Transverse colon (tissue), 4 donors: ENCODE results near the gene DCP1A. TPM values are rescaled to one million over a fixed set of nuclear protein-coding genes. Genes with fewer than 3 reads are reported as not detected.
A peak's percentile ranks its signal among the peaks of the same experiment; 100 is the strongest.
"Not testable (repeated sequence)": the region's sequence is repeated elsewhere in the genome, so short reads cannot be mapped to it uniquely, and the experiment has no call there.

Experiments used
- DNase-seq: peaks from one replicate; pipeline ENCODE4 v3.0.0-alpha.2; 2019
- H3K27ac ChIP-seq, 4 donors: fragments of 200-600 bp; sonication (generic); 2 replicates each; pipeline ENCODE4 v1.5.1; 2016 to 2018; ENCODE audit warnings: inconsistent platforms in 4 of 4
- H3K27me3 ChIP-seq: fragments of 200-600 bp; sonication (generic); 2 replicates; pipeline ENCODE4 v1.5.1; 2017; ENCODE audit warnings: inconsistent platforms
- H3K36me3 ChIP-seq, 4 donors: fragments of 200-600 bp; sonication (generic); 2 replicates each; pipeline ENCODE4 v1.5.1; 2017 to 2019; ENCODE audit warnings: inconsistent platforms in 4 of 4
- H3K4me1 ChIP-seq, 4 donors: fragments of 200-600 bp; sonication (generic); 2 replicates each; pipeline ENCODE4 v1.5.1; 2017 to 2020; ENCODE audit warnings: inconsistent platforms in 4 of 4
- H3K4me3 ChIP-seq, 4 donors: fragments of 200-600 bp; sonication (generic); 1 replicate in 1 of 4; 2 replicates in 3 of 4; pipeline versions ENCODE4 v1.5.1 to v1.6.1; 2017 to 2019; ENCODE audit warnings: inconsistent platforms in 4 of 4
- H3K9me3 ChIP-seq, 2 donors: fragments of 200-600 bp; sonication (generic); 2 replicates each; pipeline ENCODE4 v1.5.1; 2017 to 2019; ENCODE audit warnings: inconsistent platforms in 2 of 2
- EP300 ChIP-seq: sonication (generic); formaldehyde crosslinking; IDR thresholded peaks from one replicate; pipeline ENCODE4 v1.6.1; 2017; ENCODE audit warnings: antibody characterized with exemption, low read depth
- POLR2A ChIP-seq: fragments of 450-650 bp; IDR thresholded peaks from one replicate; pipeline ENCODE4 v1.6.1; 2016; ENCODE audit warnings: antibody characterized with exemption, mild to moderate bottlenecking, moderate library complexity
- POLR2AphosphoS5 ChIP-seq, 3 donors: sonication (generic); formaldehyde crosslinking; IDR thresholded peaks; one replicate each; pipeline ENCODE4 v1.6.1; 2016; ENCODE audit warnings: antibody characterized with exemption in 3 of 3
- WGBS, 2 donors: methylation state at CpG; one replicate each; pipeline ENCODE4 v1.1.5; 2018; ENCODE audit warnings: low coverage in 1 of 2; 5-methylcytosine and 5-hydroxymethylcytosine counted together
- in situ Hi-C, 4 donors: fragments of 200-750 bp; cut with MboI; loops; one replicate each; pipeline versions ENCODE4 v1.15.0 to v1.15.1; 2017; ENCODE audit warnings: low sequenced_read_pairs in 3 of 4, low pct_ligation_motif_present in 1 of 4, low pct_unique_long_range_greater_than_20kb in 1 of 4
- intact Hi-C: fragments of 100-400 bp; cut with DNase I; formaldehyde crosslinking; loops from one replicate; pipeline ENCODE4 v1.15.1; 2023; ENCODE audit warnings: low total_unique reads
- total RNA-seq, 4 donors: library from RNA; depleted of rRNA; stranded (reverse); fragments of >200 nt; gene quantifications; one replicate each; pipeline ENCODE4 v1.1.0, GENCODE V29; 2016
- TF ChIP-seq, protein P1 (sequence below), 5 experiments: fragments of 200-600 bp in 3 of 5; fragments of 450-650 bp in 2 of 5; sonication (generic) in 3 of 5; IDR thresholded peaks; 1 replicate in 2 of 5; 2 replicates in 3 of 5; pipeline ENCODE4 v1.5.1; 2016 to 2017; ENCODE audit warnings: antibody characterized with exemption in 5 of 5, inconsistent platforms in 3 of 5, mild to moderate bottlenecking in 2 of 5, moderate library complexity in 1 of 5

Gene DCP1A
- total RNA-seq, 4 donors from 2014 or later = 11.6 to 22.4 (median 17.2) TPM

DNA sequence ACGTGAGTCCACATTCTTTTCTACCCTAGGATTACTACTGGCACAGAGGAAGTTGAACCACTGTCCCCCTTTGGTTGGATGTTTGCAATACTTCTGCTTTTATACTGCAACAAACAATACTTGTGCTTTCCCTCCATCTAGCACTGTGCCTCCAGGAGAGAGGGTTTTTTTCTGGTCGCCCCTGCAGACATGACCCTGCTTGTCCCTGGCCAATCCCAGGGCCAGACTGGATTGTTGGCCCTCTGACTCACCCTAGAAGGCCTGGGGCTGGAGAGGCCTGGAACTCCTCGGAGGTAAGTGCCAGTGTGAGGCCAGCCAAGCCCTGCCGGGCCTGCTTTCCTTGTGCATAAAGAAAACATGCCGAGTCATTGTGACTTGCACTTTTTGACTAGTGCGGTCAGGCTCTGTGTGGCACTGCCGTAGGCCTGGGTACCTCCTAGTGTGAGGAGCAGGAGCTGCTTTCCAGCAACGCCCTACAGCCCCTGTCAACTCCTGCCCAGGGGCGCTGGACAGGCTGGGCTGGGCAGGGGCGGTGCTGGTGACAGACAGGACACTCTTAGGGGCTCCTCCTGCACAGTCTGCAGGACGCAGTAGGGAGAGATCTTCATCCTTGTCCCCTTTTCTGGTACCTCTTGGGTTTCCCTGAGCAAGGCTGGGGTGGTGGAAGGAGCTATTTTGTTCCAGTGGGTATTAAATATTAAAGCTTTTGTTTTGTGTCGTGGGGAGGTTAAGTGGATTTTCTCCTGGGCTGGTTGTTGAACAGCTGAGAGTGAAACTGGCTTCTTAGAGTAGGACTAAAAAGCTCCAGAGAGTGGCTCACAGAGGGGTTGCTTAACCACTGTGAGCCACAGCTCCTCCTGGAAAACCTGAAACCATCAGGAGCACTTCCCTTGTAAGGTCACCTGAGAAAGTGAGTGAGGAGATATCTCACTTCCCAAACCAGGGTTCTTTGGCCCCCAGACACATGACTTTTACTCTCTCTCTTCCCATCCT is 77.2 kb downstream of the DCP1A start:
- intact Hi-C loops = no loop called here
- peak overlapping the region; percentile 62 to 83 (median 82) for H3K27ac ChIP-seq
- H3K4me3 ChIP-seq = no peak overlapping the region

GRCh38 chr3:53269193-53269592 is 78.2 kb downstream of the DCP1A start:
- H3K36me3 ChIP-seq, H3K9me3 ChIP-seq, H3K27me3 ChIP-seq, H3K4me3 ChIP-seq, DNase-seq, in situ Hi-C loops, intact Hi-C loops: not testable (repeated sequence)
- Histone ChIP-seq H3K4me1 (peaks cover 11 to 22% (median 15%) of the 10 kb centered on the region in 4 donors), H3K27ac (peak overlapping the region; percentile 62 to 83 (median 82))
- WGBS, 2 donors = 89 to 90% methylated on average over 7 to 11 of the region's 11 CpGs

More for the DNA sequence above, 77.2 kb downstream of the DCP1A start:
- peak; percentile 82 for DNase-seq
- WGBS, 2 donors = 40 to 57% methylated on average over 1 to 12 of the region's 12 CpGs
- Histone ChIP-seq H3K27me3 (no peaks in the 10 kb centered on the region), H3K9me3 (no peaks in the 10 kb centered on the region), H3K36me3 (no peaks in the 10 kb centered on the region), H3K4me1 (peaks cover 11 to 22% (median 15%) of the 10 kb centered on the region in 4 donors)
- TF ChIP-seq POLR2AphosphoS5 (IDR thresholded peaks at IDR 0.05) = peak in 2 of 3 donors; percentile 50 to 60
- peak; percentile 22 for TF ChIP-seq EP300
- TF ChIP-seq, protein P1, sequence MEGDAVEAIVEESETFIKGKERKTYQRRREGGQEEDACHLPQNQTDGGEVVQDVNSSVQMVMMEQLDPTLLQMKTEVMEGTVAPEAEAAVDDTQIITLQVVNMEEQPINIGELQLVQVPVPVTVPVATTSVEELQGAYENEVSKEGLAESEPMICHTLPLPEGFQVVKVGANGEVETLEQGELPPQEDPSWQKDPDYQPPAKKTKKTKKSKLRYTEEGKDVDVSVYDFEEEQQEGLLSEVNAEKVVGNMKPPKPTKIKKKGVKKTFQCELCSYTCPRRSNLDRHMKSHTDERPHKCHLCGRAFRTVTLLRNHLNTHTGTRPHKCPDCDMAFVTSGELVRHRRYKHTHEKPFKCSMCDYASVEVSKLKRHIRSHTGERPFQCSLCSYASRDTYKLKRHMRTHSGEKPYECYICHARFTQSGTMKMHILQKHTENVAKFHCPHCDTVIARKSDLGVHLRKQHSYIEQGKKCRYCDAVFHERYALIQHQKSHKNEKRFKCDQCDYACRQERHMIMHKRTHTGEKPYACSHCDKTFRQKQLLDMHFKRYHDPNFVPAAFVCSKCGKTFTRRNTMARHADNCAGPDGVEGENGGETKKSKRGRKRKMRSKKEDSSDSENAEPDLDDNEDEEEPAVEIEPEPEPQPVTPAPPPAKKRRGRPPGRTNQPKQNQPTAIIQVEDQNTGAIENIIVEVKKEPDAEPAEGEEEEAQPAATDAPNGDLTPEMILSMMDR (IDR thresholded peaks at IDR 0.05) = no peak
- TF ChIP-seq POLR2A = no peak
- in situ Hi-C loops = no loop called here

GRCh38 chr3:53267766-53268165 is 79.6 kb downstream of the DCP1A start:
- H3K27me3 ChIP-seq = no peaks in the 10 kb centered on the region
- DNase-seq = no peak
- no peaks in the 10 kb centered on the region for H3K36me3 ChIP-seq
- H3K4me1 ChIP-seq = peaks cover 11 to 22% (median 15%) of the 10 kb centered on the region in 4 donors
- TF ChIP-seq POLR2AphosphoS5 (IDR thresholded peaks at IDR 0.05) (no peak), POLR2A (no peak), EP300 (no peak)
- TF ChIP-seq, protein P1 (IDR thresholded peaks at IDR 0.05) = no peak
- no peaks in the 10 kb centered on the region for H3K9me3 ChIP-seq
- H3K4me3 ChIP-seq = no peak overlapping the region
- in situ Hi-C loops = no loop called here
- intact Hi-C loops = no loop called here
- H3K27ac ChIP-seq = no peak overlapping the region

GRCh38 chr3:53264718-53265117 is 82.6 kb downstream of the DCP1A start:
- intact Hi-C loops = no loop called here
- DNase-seq = no peak
- TF ChIP-seq POLR2A (no peak), POLR2AphosphoS5 (IDR thresholded peaks at IDR 0.05) (no peak)
- TF ChIP-seq, protein P1 (IDR thresholded peaks at IDR 0.05) = no peak
- WGBS, 2 donors = 57% methylated on average over 3 of the region's 3 CpGs; no CpG with 5 or more reads in 1 of the 2 donors
- in situ Hi-C loops = no loop called here
- Histone ChIP-seq H3K27me3 (no peaks in the 10 kb centered on the region), H3K36me3 (no peaks in the 10 kb centered on the region), H3K9me3 (no peaks in the 10 kb centered on the region), H3K27ac (no peak overlapping the region), H3K4me3 (no peak overlapping the region), H3K4me1 (peaks cover 3 to 9% (median 5%) of the 10 kb centered on the region in 4 donors)
